GM18870 (cell line): ENCODE results near the gene MEIS2.

ENCODE experiments used
- ATAC-seq: cut with Tn5 transposase; IDR thresholded peaks from one replicate; pipeline ENCODE4 v1.9.1; 2021; ENCODE audit warnings: moderate library complexity; ENCODE audit not compliant: unreplicated experiment

The MEIS2 gene

GRCh38 chr15:36882056-36882455 lies 218.3 kb downstream of the MEIS2 start:
- ATAC-seq, result no peak

GRCh38 chr15:36881516-36881915 lies 218.8 kb downstream of the MEIS2 start:
- no peak for ATAC-seq

GRCh38 chr15:36880913-36881460 lies 219.4 kb downstream of the MEIS2 start:
- no peak for ATAC-seq

- no peak for ATAC-seq
Observed at GRCh38 chr15:36880224-36880912, 220.0 kb downstream of the MEIS2 start.

GRCh38 chr15:36879568-36880222 lies 220.7 kb downstream of the MEIS2 start:
- ATAC-seq, result no peak

GRCh38 chr15:36878684-36879262 lies 221.6 kb downstream of the MEIS2 start:
- ATAC-seq, result no peak

- ATAC-seq, result no peak
Observed at GRCh38 chr15:36877796-36878683, 222.3 kb downstream of the MEIS2 start.

- no peak for ATAC-seq
Observed at GRCh38 chr15:36877294-36877693, 223.1 kb downstream of the MEIS2 start.

- ATAC-seq, result no peak
Observed at GRCh38 chr15:36875740-36876334, 224.5 kb downstream of the MEIS2 start.

- ATAC-seq, result no peak
Observed at GRCh38 chr15:36874930-36875329, 225.4 kb downstream of the MEIS2 start.

GRCh38 chr15:36867436-36867835 lies 232.9 kb downstream of the MEIS2 start:
- ATAC-seq, result no peak

GRCh38 chr15:36866896-36867295 lies 233.5 kb downstream of the MEIS2 start:
- ATAC-seq, result no peak

- no peak for ATAC-seq
Observed at GRCh38 chr15:36863570-36863969, 236.8 kb downstream of the MEIS2 start.

GRCh38 chr15:36860792-36861191 lies 239.6 kb downstream of the MEIS2 start:
- ATAC-seq, result no peak

- no peak for ATAC-seq
Observed at GRCh38 chr15:36858423-36858822, 241.9 kb downstream of the MEIS2 start.

- no peak for ATAC-seq
Observed at GRCh38 chr15:36856339-36856973, 243.9 kb downstream of the MEIS2 start.

- ATAC-seq, result no peak
Observed at GRCh38 chr15:36850864-36851263, 249.5 kb downstream of the MEIS2 start.

- ATAC-seq, result no peak
Observed at GRCh38 chr15:36845270-36845669, 255.1 kb downstream of the MEIS2 start.

- ATAC-seq, result no peak
Observed at GRCh38 chr15:36844534-36844998, 255.8 kb downstream of the MEIS2 start.

GRCh38 chr15:36843822-36844221 lies 256.5 kb downstream of the MEIS2 start:
- ATAC-seq, result no peak
